Measurements from ENCODE around the gene LDB3. TPM values are rescaled to one million over a fixed set of nuclear protein-coding genes. Genes with fewer than 3 reads are reported as not detected.

The LDB3 gene
- polyA plus RNA-seq, 1 donor (not counting 4 experiments of a cell fraction or from before 2014, with no cell fraction given) = 0.01 TPM

- dilution Hi-C loops (cut with MboI; ENCODE audit: extremely low pct_ligation_motif_present, low sequenced_read_pairs) = no loop called here
- no peak overlapping the region for H2AFZ ChIP-seq (ENCODE audit: control insufficient read depth, low read length)
- TF ChIP-seq EZH2 (IDR thresholded peaks at IDR 0.05; ENCODE audit: low read length) = no peak
- TF ChIP-seq CTCF (optimal IDR thresholded peaks at IDR 0.05 in 1 of 3, IDR thresholded peaks at IDR 0.05 in 1 of 3, conservative IDR thresholded peaks at IDR 0.05 in 1 of 3; ENCODE audit: extremely low read depth in 1 of 3, insufficient read depth in 2 of 3, low read length in 3 of 3) = no peak
- no peak overlapping the region for H3K4me2 ChIP-seq (ENCODE audit: control insufficient read depth, extremely low read depth, insufficient read depth, low read depth, low read length)
- H3K79me2 ChIP-seq (ENCODE audit: control insufficient read depth, insufficient read depth, low read length) = no peaks in the 10 kb centered on the region
- no peak overlapping the region for H3K27ac ChIP-seq (ENCODE audit: control insufficient read depth, insufficient read depth, low read length)
- DNase-seq (ENCODE audit: low read depth, low spot score) (no peak), FAIRE-seq (no peak)
- no peak overlapping the region for H3K9ac ChIP-seq (ENCODE audit: control insufficient read depth, extremely low read depth, insufficient read depth, low read length)
- no peaks in the 10 kb centered on the region for H4K20me1 ChIP-seq (ENCODE audit: control insufficient read depth, extremely low read depth, insufficient read depth, low read length)
- no peaks in the 10 kb centered on the region for H3K9me3 ChIP-seq (ENCODE audit: control insufficient read depth, low read depth, low read length)
- no peaks in the 10 kb centered on the region for H3K4me1 ChIP-seq (ENCODE audit: control insufficient read depth, extremely low read depth, insufficient read depth, low read length)
- H3K27me3 ChIP-seq (ENCODE audit: control insufficient read depth, extremely low read depth, insufficient read depth, low read length) = no peaks in the 10 kb centered on the region
- no peaks in the 10 kb centered on the region for H3K9me1 ChIP-seq (ENCODE audit: control insufficient read depth, extremely low read depth, insufficient read depth, low read length)
- no peak overlapping the region for H3K4me3 ChIP-seq (ENCODE audit: control insufficient read depth in 2 of 3, extremely low read depth in 1 of 3, insufficient read depth in 2 of 3, low read depth in 1 of 3, low read length in 3 of 3)
- no peaks in the 10 kb centered on the region for H3K36me3 ChIP-seq (ENCODE audit: control insufficient read depth in 2 of 2, extremely low read depth in 1 of 2, insufficient read depth in 2 of 2, low read length in 2 of 2)
Measured at GRCh38 chr10:86742230-86742629, 73.9 kb downstream of the LDB3 start.

GRCh38 chr10:86744067-86744725 is 75.9 kb downstream of the LDB3 start:
- H3K9ac ChIP-seq (ENCODE audit: control insufficient read depth, extremely low read depth, insufficient read depth, low read length) = no peak overlapping the region
- no peaks in the 10 kb centered on the region for H3K4me1 ChIP-seq (ENCODE audit: control insufficient read depth, extremely low read depth, insufficient read depth, low read length)
- no peaks in the 10 kb centered on the region for H3K79me2 ChIP-seq (ENCODE audit: control insufficient read depth, insufficient read depth, low read length)
- H3K9me1 ChIP-seq (ENCODE audit: control insufficient read depth, extremely low read depth, insufficient read depth, low read length) = no peaks in the 10 kb centered on the region
- H3K36me3 ChIP-seq (ENCODE audit: control insufficient read depth in 2 of 2, extremely low read depth in 1 of 2, insufficient read depth in 2 of 2, low read length in 2 of 2) = no peaks in the 10 kb centered on the region
- H4K20me1 ChIP-seq (ENCODE audit: control insufficient read depth, extremely low read depth, insufficient read depth, low read length) = no peaks in the 10 kb centered on the region
- no peak overlapping the region for H3K27ac ChIP-seq (ENCODE audit: control insufficient read depth, insufficient read depth, low read length)
- H3K4me2 ChIP-seq (ENCODE audit: control insufficient read depth, extremely low read depth, insufficient read depth, low read depth, low read length) = no peak overlapping the region
- TF ChIP-seq EZH2 (IDR thresholded peaks at IDR 0.05; ENCODE audit: low read length) (no peak), CTCF (optimal IDR thresholded peaks at IDR 0.05 in 1 of 3, IDR thresholded peaks at IDR 0.05 in 1 of 3, conservative IDR thresholded peaks at IDR 0.05 in 1 of 3; ENCODE audit: extremely low read depth in 1 of 3, insufficient read depth in 2 of 3, low read length in 3 of 3) (no peak)
- no peak overlapping the region for H2AFZ ChIP-seq (ENCODE audit: control insufficient read depth, low read length)
- dilution Hi-C loops (cut with MboI; ENCODE audit: extremely low pct_ligation_motif_present, low sequenced_read_pairs) = no loop called here
- FAIRE-seq = no peak
- H3K4me3 ChIP-seq (ENCODE audit: control insufficient read depth in 2 of 3, extremely low read depth in 1 of 3, insufficient read depth in 2 of 3, low read depth in 1 of 3, low read length in 3 of 3) = no peak overlapping the region
- no peaks in the 10 kb centered on the region for H3K27me3 ChIP-seq (ENCODE audit: control insufficient read depth, extremely low read depth, insufficient read depth, low read length)
- DNase-seq (ENCODE audit: low read depth, low spot score) = no peak
- no peaks in the 10 kb centered on the region for H3K9me3 ChIP-seq (ENCODE audit: control insufficient read depth, low read depth, low read length)

All from keratinocyte (primary cell).